Panc1 (cell line): ENCODE measurements around the gene WDR74. TPM values are rescaled to one million over a fixed set of nuclear protein-coding genes. Genes with fewer than 3 reads are reported as not detected.

Experiments
- ATAC-seq: fragments of 200-7000 bp; cut with Tn5 transposase; 2 replicates; pipeline ENCODE4 v1.9.1; 2020; ENCODE audit warnings: mild to moderate bottlenecking, moderate library complexity
- BruUV-seq: library from RNA; stranded (reverse); fragments of 400-500 nt; replicated peaks from 2 replicates; lab custom pipeline; 2021; lab: Mats Ljungman, UMichigan
- CTCF ChIA-PET: fragments of 300-600 bp; sonication (Branson Sonifier 250); formaldehyde crosslinking; loops from one replicate; lab custom pipeline; 2022; ENCODE audit warnings: antibody characterized with exemption; lab: Charles Lee
- POLR2A ChIA-PET: fragments of 300-600 bp; sonication (Branson Sonifier 250); formaldehyde crosslinking; loops from one replicate; lab custom pipeline; 2022; ENCODE audit warnings: antibody characterized with exemption; lab: Charles Lee
- DNase-seq: peaks from one replicate; pipeline ENCODE4 v3.0.0-alpha.2; 2010; ENCODE audit warnings: low read depth, low spot score
- H3K27ac ChIP-seq: 2 replicates; pipeline ENCODE4 v1.5.1; 2011; ENCODE audit warnings: mild to moderate bottlenecking, low read length, inconsistent platforms
- H3K27me3 ChIP-seq: fragments of 200-500 bp; sonication (Bioruptor generic); 2 replicates; pipeline ENCODE4 v1.6.0; 2014; ENCODE audit warnings: low read length, inconsistent platforms; ENCODE audit not compliant: control insufficient read depth, insufficient read depth
- H3K36me3 ChIP-seq: fragments of 200-500 bp; sonication (Bioruptor generic); 2 replicates; pipeline ENCODE4 v1.5.1; 2014; ENCODE audit warnings: inconsistent platforms, mild to moderate bottlenecking, low read length, moderate library complexity; ENCODE audit not compliant: control insufficient read depth, insufficient read depth
- H3K4me1 ChIP-seq: 2 replicates; pipeline ENCODE4 v1.5.1; 2011; ENCODE audit warnings: inconsistent platforms, mild to moderate bottlenecking, low read length, moderate library complexity; ENCODE audit not compliant: control insufficient read depth, insufficient read depth
- H3K4me3 ChIP-seq, 2 experiments: 2 replicates each; pipeline ENCODE4 v1.5.1; 2011 to 2012; ENCODE audit warnings: low read depth in 2 of 2, low read length in 2 of 2, mild to moderate bottlenecking in 2 of 2, inconsistent platforms in 1 of 2, moderate library complexity in 1 of 2
- H3K9me3 ChIP-seq: fragments of 200-500 bp; sonication (Bioruptor generic); 2 replicates; pipeline ENCODE4 v1.5.1; 2014; ENCODE audit warnings: low read depth, mild to moderate bottlenecking, inconsistent platforms, low read length, moderate library complexity; ENCODE audit not compliant: control insufficient read depth, insufficient read depth
- POLR2AphosphoS5 ChIP-seq: IDR thresholded peaks from 2 replicates; pipeline ENCODE4 v1.6.1; 2012; ENCODE audit warnings: mild to moderate bottlenecking, low read depth, low read length, moderate library complexity
- REST ChIP-seq, 2 experiments: IDR thresholded peaks; 2 replicates each; pipeline ENCODE4 v1.6.1; 2011 to 2012; ENCODE audit warnings: low read depth in 2 of 2, control low read depth in 1 of 2, low read length in 1 of 2, mild to moderate bottlenecking in 1 of 2, moderate library complexity in 1 of 2; ENCODE audit not compliant: insufficient read depth in 1 of 2
- SIN3A ChIP-seq: IDR thresholded peaks from 2 replicates; pipeline ENCODE4 v1.6.1; 2012; ENCODE audit warnings: low read depth, mild to moderate bottlenecking, low read length, moderate library complexity, borderline replicate concordance; ENCODE audit not compliant: insufficient read depth
- TCF7L2 ChIP-seq: IDR thresholded peaks from 2 replicates; pipeline ENCODE4 v1.6.1; 2011; ENCODE audit warnings: mild to moderate bottlenecking, low read depth, low read length, inconsistent platforms
- in situ Hi-C: cut with HindIII; loops from 2 replicates; pipeline ENCODE4 v1.10.0; 2016; ENCODE audit warnings: low sequenced_read_pairs, low pct_unique_long_range_greater_than_20kb
- intact Hi-C: fragments of 100-400 bp; cut with micrococcal nuclease; formaldehyde crosslinking; loops from one replicate; pipeline ENCODE4 v1.10.0; 2022; ENCODE audit not compliant: unreplicated experiment
- total RNA-seq: library from RNA; stranded (reverse); gene quantifications from one replicate; pipeline ENCODE4 v1.2.1, GENCODE V29; 2021; ENCODE audit not compliant: unreplicated experiment
- TF ChIP-seq, protein P1 (sequence below): fragments of 450-650 bp; IDR thresholded peaks from 2 replicates; pipeline ENCODE4 v1.5.1; 2017; ENCODE audit warnings: mild to moderate bottlenecking

Gene WDR74
- total RNA-seq, 1 experiment from 2014 or later, result 62.9 TPM

GRCh38 chr11:62855571-62856332 is 16.4 kb upstream of the WDR74 start:
- peak; percentile 74; the same call in 1 of the 2 replicates for TF ChIP-seq TCF7L2
- peak; percentile 94 for TF ChIP-seq SIN3A
- TF ChIP-seq POLR2AphosphoS5, result peak; percentile 100
- TF ChIP-seq, protein P1, sequence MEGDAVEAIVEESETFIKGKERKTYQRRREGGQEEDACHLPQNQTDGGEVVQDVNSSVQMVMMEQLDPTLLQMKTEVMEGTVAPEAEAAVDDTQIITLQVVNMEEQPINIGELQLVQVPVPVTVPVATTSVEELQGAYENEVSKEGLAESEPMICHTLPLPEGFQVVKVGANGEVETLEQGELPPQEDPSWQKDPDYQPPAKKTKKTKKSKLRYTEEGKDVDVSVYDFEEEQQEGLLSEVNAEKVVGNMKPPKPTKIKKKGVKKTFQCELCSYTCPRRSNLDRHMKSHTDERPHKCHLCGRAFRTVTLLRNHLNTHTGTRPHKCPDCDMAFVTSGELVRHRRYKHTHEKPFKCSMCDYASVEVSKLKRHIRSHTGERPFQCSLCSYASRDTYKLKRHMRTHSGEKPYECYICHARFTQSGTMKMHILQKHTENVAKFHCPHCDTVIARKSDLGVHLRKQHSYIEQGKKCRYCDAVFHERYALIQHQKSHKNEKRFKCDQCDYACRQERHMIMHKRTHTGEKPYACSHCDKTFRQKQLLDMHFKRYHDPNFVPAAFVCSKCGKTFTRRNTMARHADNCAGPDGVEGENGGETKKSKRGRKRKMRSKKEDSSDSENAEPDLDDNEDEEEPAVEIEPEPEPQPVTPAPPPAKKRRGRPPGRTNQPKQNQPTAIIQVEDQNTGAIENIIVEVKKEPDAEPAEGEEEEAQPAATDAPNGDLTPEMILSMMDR, result no peak
- peak; percentile 58 to 64; a peak in 2 of 4 replicates for TF ChIP-seq REST (IDR thresholded peaks at IDR 0.05; ENCODE audit: insufficient read depth in 1 of 2, low read depth in 2 of 2, low read length in 1 of 2)
- Histone ChIP-seq H3K4me3 (peak overlapping the region; percentile 71 to 99), H3K27me3 (no peaks in the 10 kb centered on the region), H3K4me1 (peaks cover 40% of the 10 kb centered on the region), H3K36me3 (peaks cover 31% of the 10 kb centered on the region), H3K9me3 (no peaks in the 10 kb centered on the region), H3K27ac (peak overlapping the region; percentile 99)
- DNase-seq, result peak; percentile 92
- BruUV-seq, result no TSS peak
- intact Hi-C loops (no loop called here), in situ Hi-C loops (no loop called here)
- POLR2A ChIA-PET, result interaction anchor here (0.5 to 3.0 kb wide), 8 partner anchors 10 to 903 kb away, joined by 3 to 23 read pairs (median 6); partner anchors contain the start of genes STX5 and TEX54
- CTCF ChIA-PET, result interaction anchor here (0.6 to 1.1 kb wide), 3 partner anchors 15 to 29 kb away, joined by 3 to 6 read pairs (median 3); no protein-coding TSS in a partner anchor
- peak; percentile 93 for ATAC-seq

GRCh38 chr11:62854825-62855570 is 15.6 kb upstream of the WDR74 start:
- in situ Hi-C loops, result no loop called here
- peak; percentile 5; the same call in 1 of the 2 replicates for TF ChIP-seq POLR2AphosphoS5
- TF ChIP-seq, protein P1, result no peak

More at GRCh38 chr11:62854825-62855570, 15.6 kb upstream of the WDR74 start:
- TSS peak; percentile 84 for BruUV-seq
- ChIA-PET POLR2A (interaction anchor here (0.6 to 3.0 kb wide), 4 partner anchors 10 to 87 kb away, joined by 6 to 23 read pairs (median 8); partner anchors contain the start of genes STX5 and TEX54), CTCF (interaction anchor here (0.6 kb wide), 1 partner anchor 19 kb away, joined by 6 read pairs; no protein-coding TSS in a partner anchor)
- H3K27ac ChIP-seq, result peak overlapping the region; percentile 99
- DNase-seq (no peak), ATAC-seq (no peak)
- H3K27me3 ChIP-seq, result no peaks in the 10 kb centered on the region
- peaks cover 40% of the 10 kb centered on the region for H3K4me1 ChIP-seq
- H3K36me3 ChIP-seq, result peaks cover 31% of the 10 kb centered on the region
- H3K4me3 ChIP-seq, result peak overlapping the region; percentile 71 to 99
- intact Hi-C loops, result no loop called here
- H3K9me3 ChIP-seq, result no peaks in the 10 kb centered on the region
